Measurements from ENCODE around the gene DCDC2C. TPM values are rescaled to one million over a fixed set of nuclear protein-coding genes. Genes with fewer than 3 reads are reported as not detected.

DCDC2C gene
- total and polyA plus RNA-seq, 7 donors: 0.13 TPM; not detected in 6

DNA sequence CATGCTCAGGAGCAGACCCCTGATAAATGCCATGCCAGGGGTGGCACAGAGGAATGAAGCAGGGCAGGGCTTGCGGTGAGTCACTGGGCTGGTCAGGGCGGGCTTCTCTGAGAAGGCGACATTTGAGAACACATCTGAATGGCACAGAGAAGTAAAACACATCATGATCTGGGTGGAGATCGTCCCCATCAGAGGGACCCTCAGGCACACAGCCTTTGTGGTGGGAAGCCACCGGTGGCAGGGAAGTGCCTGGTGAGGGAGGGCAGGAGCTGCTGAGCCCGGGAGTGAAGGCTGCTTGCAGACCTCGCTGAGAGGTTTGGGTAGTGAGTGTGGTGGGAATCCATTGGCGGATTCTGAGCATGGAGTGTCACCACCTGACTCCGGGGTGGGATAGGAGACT, 44.5 kb downstream of the DCDC2C start:
- Histone ChIP-seq H3K4me1 (no peaks in the 10 kb centered on the region), H3K36me3 (ENCODE audit: insufficient read depth in 1 of 2, low read depth in 1 of 2) (no peaks in the 10 kb centered on the region), H3K27me3 (ENCODE audit: insufficient read depth in 3 of 3, low read length in 2 of 3) (peaks cover 0 to 3% (median 0%) of the 10 kb centered on the region in 3 donors), H3K4me3 (no peak overlapping the region), H3K9me3 (no peaks in the 10 kb centered on the region), H3K27ac (no peak overlapping the region)
- intact Hi-C loops (cut with DNase I): no loop called here
- no peak for DNase-seq
- 83 to 88% (median 87%) methylated on average over 9 of the region's 9 CpGs for WGBS, 3 donors
- TF ChIP-seq, protein P1, sequence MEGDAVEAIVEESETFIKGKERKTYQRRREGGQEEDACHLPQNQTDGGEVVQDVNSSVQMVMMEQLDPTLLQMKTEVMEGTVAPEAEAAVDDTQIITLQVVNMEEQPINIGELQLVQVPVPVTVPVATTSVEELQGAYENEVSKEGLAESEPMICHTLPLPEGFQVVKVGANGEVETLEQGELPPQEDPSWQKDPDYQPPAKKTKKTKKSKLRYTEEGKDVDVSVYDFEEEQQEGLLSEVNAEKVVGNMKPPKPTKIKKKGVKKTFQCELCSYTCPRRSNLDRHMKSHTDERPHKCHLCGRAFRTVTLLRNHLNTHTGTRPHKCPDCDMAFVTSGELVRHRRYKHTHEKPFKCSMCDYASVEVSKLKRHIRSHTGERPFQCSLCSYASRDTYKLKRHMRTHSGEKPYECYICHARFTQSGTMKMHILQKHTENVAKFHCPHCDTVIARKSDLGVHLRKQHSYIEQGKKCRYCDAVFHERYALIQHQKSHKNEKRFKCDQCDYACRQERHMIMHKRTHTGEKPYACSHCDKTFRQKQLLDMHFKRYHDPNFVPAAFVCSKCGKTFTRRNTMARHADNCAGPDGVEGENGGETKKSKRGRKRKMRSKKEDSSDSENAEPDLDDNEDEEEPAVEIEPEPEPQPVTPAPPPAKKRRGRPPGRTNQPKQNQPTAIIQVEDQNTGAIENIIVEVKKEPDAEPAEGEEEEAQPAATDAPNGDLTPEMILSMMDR (IDR thresholded peaks at IDR 0.05): no peak
- ATAC-seq: no peak

DNA sequence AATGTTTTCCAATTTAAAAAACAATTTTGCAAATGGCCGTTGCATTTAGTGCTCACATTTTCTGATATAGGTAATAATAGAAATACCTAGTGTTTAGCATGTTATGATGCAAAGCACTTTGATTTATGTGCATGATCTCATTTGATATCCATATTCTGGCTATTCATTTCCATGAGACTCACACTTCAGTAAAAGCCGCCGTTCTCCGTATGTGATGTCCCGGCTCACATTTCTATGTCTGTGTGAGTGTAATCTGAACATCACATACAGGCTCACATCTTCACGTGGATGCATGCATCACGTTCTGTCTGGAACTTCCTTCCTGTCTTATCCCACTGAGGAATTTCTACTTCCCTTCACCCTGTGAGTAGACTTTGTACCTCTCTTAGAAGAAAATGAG, 45.8 kb downstream of the DCDC2C start:
- H3K9me3 ChIP-seq: no peaks in the 10 kb centered on the region
- no peaks in the 10 kb centered on the region for H3K4me1 ChIP-seq
- peaks cover 0 to 3% (median 0%) of the 10 kb centered on the region in 3 donors for H3K27me3 ChIP-seq (ENCODE audit: insufficient read depth in 3 of 3, low read length in 2 of 3)
- no peaks in the 10 kb centered on the region for H3K36me3 ChIP-seq (ENCODE audit: insufficient read depth in 1 of 2, low read depth in 1 of 2)
- no peak overlapping the region for H3K4me3 ChIP-seq
- 63 to 69% (median 68%) methylated on average over 7 of the region's 7 CpGs for WGBS, 3 donors
- ATAC-seq (no peak), DNase-seq (no peak)
- intact Hi-C loops (cut with DNase I): no loop called here
- no peak overlapping the region for H3K27ac ChIP-seq
- TF ChIP-seq, protein P1 (IDR thresholded peaks at IDR 0.05): no peak

DNA sequence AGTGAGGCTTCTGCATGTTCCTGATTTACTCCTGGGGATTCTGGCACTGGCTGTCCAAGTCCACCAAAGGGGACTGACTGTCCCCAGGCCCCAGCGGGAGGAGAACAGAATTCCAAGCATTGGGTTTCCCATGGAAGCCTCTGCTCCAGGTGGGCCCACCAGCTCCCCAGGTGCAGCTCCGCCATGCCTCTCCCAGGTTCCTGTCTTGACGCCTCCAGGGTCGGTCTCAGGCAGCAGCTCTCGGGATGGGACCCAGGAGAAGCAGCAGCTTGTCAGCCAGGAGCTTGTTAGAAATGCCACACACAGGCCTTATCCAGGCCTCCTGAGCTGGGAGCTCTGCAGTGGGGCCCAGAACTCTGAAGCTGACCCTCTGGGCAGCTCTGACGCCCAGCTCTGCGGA, 47.9 kb downstream of the DCDC2C start:
- TF ChIP-seq, protein P1 (IDR thresholded peaks at IDR 0.05): no peak
- Histone ChIP-seq H3K27ac (no peak overlapping the region), H3K36me3 (ENCODE audit: insufficient read depth in 1 of 2, low read depth in 1 of 2) (no peaks in the 10 kb centered on the region), H3K9me3 (no peaks in the 10 kb centered on the region), H3K27me3 (ENCODE audit: insufficient read depth in 3 of 3, low read length in 2 of 3) (peaks cover 0 to 3% (median 0%) of the 10 kb centered on the region in 3 donors), H3K4me3 (no peak overlapping the region), H3K4me1 (no peaks in the 10 kb centered on the region)
- DNase-seq (no peak), ATAC-seq (no peak)
- intact Hi-C loops (cut with DNase I): no loop called here
- 71 to 81% (median 81%) methylated on average over 7 of the region's 7 CpGs for WGBS, 3 donors

DNA sequence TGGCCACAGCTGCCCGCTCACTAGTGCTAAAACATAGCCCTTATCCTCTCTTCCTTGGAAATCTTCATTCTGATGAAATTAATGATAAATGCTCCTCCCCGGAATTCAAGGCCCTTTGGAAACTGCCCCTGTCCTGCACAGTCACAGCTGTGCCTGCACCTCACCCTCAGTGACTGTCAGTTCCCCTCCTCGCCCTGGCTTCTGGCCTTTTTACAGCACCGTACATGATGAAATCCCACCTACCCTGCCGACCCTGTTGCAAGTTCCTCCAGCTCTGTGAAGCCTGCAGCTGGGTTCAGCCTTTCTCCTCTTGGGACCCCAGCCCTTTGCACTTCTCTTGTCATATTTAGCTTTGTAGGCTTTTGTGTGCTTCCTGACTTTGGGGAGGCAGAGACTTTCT, 48.4 kb downstream of the DCDC2C start:
- 21 to 52% (median 28%) methylated on average over 5 of the region's 5 CpGs for WGBS, 3 donors
- Histone ChIP-seq H3K9me3 (no peaks in the 10 kb centered on the region), H3K4me3 (no peak overlapping the region), H3K36me3 (ENCODE audit: insufficient read depth in 1 of 2, low read depth in 1 of 2) (no peaks in the 10 kb centered on the region), H3K4me1 (no peaks in the 10 kb centered on the region), H3K27ac (no peak overlapping the region), H3K27me3 (ENCODE audit: insufficient read depth in 3 of 3, low read length in 2 of 3) (peaks cover 0 to 3% (median 0%) of the 10 kb centered on the region in 3 donors)
- DNase-seq (no peak), ATAC-seq (no peak)
- TF ChIP-seq, protein P1 (IDR thresholded peaks at IDR 0.05): no peak
- intact Hi-C loops (cut with DNase I): no loop called here

DNA sequence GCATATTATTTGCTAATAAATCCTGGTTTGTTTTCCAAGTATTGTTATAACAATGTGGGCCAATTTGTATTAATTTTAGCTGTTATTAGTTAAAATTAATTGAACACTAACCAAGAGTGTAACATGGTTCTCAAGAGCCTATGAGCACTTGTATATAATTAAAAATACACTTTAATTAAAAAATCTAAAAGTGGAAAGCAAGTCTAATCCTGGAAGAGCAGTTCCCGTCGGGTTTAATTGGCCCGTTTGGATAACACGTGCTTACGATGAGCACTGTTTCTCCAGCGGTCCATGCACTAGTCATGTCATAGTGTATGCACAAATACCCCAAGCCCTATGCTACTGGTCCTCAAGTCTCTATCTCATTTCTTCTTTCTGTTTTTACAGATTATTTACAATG, 49.0 kb downstream of the DCDC2C start:
- no peak overlapping the region for H3K4me3 ChIP-seq
- no peaks in the 10 kb centered on the region for H3K4me1 ChIP-seq
- WGBS, 3 donors: 83 to 88% (median 85%) methylated on average over 6 of the region's 6 CpGs
- intact Hi-C loops (cut with DNase I): no loop called here
- no peaks in the 10 kb centered on the region for H3K9me3 ChIP-seq
- H3K36me3 ChIP-seq (ENCODE audit: insufficient read depth in 1 of 2, low read depth in 1 of 2): no peaks in the 10 kb centered on the region
- TF ChIP-seq, protein P1 (IDR thresholded peaks at IDR 0.05): no peak
- no peak overlapping the region for H3K27ac ChIP-seq
- DNase-seq (no peak), ATAC-seq (no peak)
- H3K27me3 ChIP-seq (ENCODE audit: insufficient read depth in 3 of 3, low read length in 2 of 3): peaks cover 0 to 3% (median 0%) of the 10 kb centered on the region in 3 donors

Data from psoas muscle (tissue), 8 donors.